Stimulated activated CD8-positive, alpha-beta memory T cell treated with anti-CD3 and anti-CD28 coated beads, Interleukin-15, amount 100 ng/mL, for 48 hours (primary cell): ENCODE data around the gene KIAA0513.

Experiments
- DNase-seq, 2 donors: peaks; one replicate each; pipeline ENCODE4 v3.0.0-alpha.2; 2020; ENCODE audit warnings: low read depth in 2 of 2

The KIAA0513 gene

GRCh38 chr16:85004587-85005205, 22.9 kb upstream of the KIAA0513 start:
- DNase-seq: no peak

GRCh38 chr16:85005285-85006069, 22.1 kb upstream of the KIAA0513 start:
- no peak for DNase-seq

GRCh38 chr16:85006639-85007038, 21.0 kb upstream of the KIAA0513 start:
- no peak for DNase-seq

- DNase-seq: no peak
Measured at GRCh38 chr16:85007496-85008214, 19.9 kb upstream of the KIAA0513 start.

- DNase-seq: no peak
Measured at GRCh38 chr16:85008271-85008670, 19.3 kb upstream of the KIAA0513 start.

- no peak for DNase-seq
Measured at GRCh38 chr16:85010446-85010930, 17.1 kb upstream of the KIAA0513 start.

GRCh38 chr16:85010931-85011845, 16.4 kb upstream of the KIAA0513 start, which contains the start of gene ZDHHC7:
Gene ZDHHC7 (minus strand): TSS chr16:85011535. CDS start chr16:84990618, 20,917 bp downstream.
- DNase-seq: peak; percentile 79 to 85

- DNase-seq: no peak
Measured at GRCh38 chr16:85011846-85012284, 15.7 kb upstream of the KIAA0513 start.

- DNase-seq: no peak
Measured at GRCh38 chr16:85014311-85014710, 13.3 kb upstream of the KIAA0513 start.

- no peak for DNase-seq
Measured at GRCh38 chr16:85015481-85016187, 12.0 kb upstream of the KIAA0513 start.

- DNase-seq: peak in 1 of 2 donors; percentile 17
Measured at GRCh38 chr16:85017151-85017550, 10.4 kb upstream of the KIAA0513 start.

GRCh38 chr16:85017633-85018032, 10.0 kb upstream of the KIAA0513 start:
- DNase-seq: no peak

GRCh38 chr16:85018529-85019236, 8.9 kb upstream of the KIAA0513 start:
- no peak for DNase-seq

- no peak for DNase-seq
Measured at GRCh38 chr16:85019659-85020245, 7.8 kb upstream of the KIAA0513 start.

GRCh38 chr16:85025781-85026653, 1.6 kb upstream of the KIAA0513 start:
- no peak for DNase-seq

- DNase-seq: no peak
Measured at GRCh38 chr16:85026703-85027102, 892 bp upstream of the KIAA0513 start.

- peak in 1 of 2 donors; percentile 4 for DNase-seq
Measured at GRCh38 chr16:85027958-85028684, 526 bp downstream of the KIAA0513 start.
